Measurements from ENCODE around the gene TRIM54.
"Not testable (repeated sequence)": the region's sequence is repeated elsewhere in the genome, so short reads cannot be mapped to it uniquely, and the experiment has no call there.

TRIM54 gene

DNA sequence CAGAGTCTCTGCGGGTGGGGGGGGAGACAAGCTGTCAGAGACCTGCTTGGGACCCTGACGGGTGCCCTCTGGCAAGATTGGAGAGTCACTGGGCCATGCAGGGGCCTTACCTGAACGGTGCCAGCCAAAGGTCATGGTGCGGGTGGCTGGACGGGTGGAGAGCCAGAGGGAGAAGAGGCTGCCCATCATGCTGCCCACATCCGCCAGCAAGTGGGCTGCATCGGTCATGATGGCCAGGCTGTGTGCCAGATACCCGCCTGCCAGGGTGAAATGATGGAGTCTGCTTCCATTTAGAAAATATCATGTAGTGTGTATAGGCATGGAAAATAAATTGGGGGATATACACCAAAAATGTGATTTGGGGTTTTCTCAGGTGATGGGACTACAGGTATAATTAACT lies 24.2 kb upstream of the TRIM54 start:
- no peak for DNase-seq (ENCODE audit: low spot score)

DNA sequence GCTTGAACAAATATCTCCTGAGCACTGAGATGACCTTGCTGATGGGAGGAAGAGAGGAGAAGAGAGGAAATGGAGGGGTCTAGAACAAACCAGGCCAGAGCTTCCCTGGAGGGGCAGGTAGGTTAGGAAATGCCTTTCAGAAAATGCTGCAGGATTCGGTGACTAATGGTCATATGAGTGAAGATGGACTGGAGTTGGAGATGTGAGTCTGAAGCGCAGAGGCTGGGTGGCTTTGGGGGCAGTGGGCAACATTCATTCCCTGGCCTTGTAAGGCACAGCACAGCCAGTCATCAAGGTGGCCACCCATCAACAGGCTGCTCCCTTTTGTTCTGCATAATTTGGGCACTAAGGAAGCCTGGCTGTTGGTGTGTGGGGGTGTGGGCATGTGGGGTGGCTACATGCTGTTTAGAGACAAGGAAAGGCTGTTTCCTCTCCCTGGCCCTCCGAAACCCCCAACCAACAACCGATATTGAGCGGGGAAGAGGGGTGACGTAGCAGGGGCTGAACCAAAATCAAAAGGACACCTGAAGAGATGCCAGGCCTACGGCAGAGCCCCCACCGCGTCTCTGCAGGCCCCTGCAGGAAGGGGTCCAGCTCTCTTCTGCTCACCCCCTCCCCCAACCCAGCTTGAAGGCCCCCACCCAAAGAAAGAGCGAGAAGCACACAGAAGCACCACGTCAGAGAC lies 20.8 kb upstream of the TRIM54 start:
- DNase-seq (ENCODE audit: low spot score) = no peak

GRCh38 chr2:27261926-27262298 lies 20.3 kb upstream of the TRIM54 start:
- no peak for DNase-seq (ENCODE audit: low spot score)

DNA sequence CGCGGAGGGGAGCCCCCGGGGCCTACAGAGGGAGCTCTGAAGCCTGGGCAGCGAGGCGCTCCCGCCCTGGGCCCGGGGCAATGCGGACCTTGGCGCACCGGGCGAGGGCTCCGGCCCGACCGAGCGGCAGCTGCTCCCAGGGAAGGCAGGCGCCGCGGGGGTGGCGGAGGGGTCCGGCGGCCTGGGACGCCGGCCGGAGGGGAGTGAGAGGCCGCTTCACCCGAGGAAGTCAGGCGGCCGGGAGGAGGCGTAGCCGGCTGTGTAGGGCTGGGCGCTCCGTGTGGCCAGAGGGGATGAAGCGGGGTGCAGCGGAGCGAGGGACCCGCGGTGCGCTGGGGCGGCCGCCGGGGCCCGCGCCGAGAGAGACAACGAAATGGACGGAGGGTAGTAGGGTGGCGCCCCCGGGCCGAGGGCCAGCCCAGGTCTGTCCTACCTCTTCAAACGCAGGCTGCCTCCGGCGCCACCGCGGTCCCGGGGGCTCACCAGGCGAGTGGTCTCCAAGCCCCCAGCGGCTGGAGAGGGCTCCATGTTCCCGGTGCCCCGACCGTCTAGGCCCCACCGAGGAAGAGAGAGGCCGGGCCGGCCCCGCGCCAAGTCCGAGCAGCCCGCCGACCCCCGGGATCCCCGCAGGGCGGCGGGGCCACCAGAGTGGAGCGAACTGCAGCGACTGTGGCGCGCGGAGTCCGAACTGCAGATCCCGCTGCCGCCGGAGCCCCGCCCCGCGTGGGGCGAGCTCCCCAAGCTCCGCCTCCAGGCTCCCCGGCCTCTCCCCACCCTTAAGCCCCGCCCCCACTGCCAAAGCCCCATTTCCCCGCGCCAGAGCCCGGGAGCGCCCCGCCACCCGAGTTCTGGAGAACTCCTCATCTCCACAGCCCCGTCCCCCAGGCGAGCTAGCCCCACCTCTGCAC lies 19.6 kb upstream of the TRIM54 start, which contains the start of gene SLC30A3:
SLC30A3 (minus strand) TSS at position 669 of the 908 bp plus-strand sequence; CDS start at position 528, 141 bp downstream.
- DNase-seq (ENCODE audit: low spot score) = peak; percentile 59

- no peak for DNase-seq (ENCODE audit: low spot score)
These were observed 18.7 kb upstream of the TRIM54 start for GRCh38 chr2:27263287-27264252.

GRCh38 chr2:27264253-27264752 lies 17.9 kb upstream of the TRIM54 start:
- DNase-seq (ENCODE audit: low spot score) = no peak

GRCh38 chr2:27264753-27265535 lies 17.3 kb upstream of the TRIM54 start:
- DNase-seq (ENCODE audit: low spot score) = peak; percentile 50

- no peak for DNase-seq (ENCODE audit: low spot score)
These were observed 16.7 kb upstream of the TRIM54 start for GRCh38 chr2:27265536-27265870.

DNA sequence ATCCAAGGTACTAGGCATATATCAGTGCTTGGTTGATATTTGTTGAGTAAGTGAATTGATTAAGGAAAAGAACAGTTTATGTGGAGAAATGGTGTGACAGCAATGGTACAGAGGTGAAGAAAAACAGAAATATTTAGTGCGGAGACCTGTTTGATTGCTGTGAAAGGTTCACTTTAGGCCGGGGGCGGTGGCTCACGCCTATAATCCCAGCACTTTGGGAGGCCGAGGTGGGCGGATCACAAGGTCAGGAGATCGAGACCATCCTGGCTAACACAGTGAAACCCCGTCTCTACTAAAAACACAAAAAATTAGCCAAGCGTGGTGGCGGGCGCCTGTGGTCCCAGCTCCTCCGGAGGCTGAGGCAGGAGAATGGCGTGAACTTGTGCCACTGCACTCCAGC lies 13.9 kb upstream of the TRIM54 start:
- not testable (repeated sequence) for DNase-seq (ENCODE audit: low spot score)

- no peak for DNase-seq (ENCODE audit: low spot score)
These were observed 12.1 kb upstream of the TRIM54 start for GRCh38 chr2:27270131-27270530.

DNA sequence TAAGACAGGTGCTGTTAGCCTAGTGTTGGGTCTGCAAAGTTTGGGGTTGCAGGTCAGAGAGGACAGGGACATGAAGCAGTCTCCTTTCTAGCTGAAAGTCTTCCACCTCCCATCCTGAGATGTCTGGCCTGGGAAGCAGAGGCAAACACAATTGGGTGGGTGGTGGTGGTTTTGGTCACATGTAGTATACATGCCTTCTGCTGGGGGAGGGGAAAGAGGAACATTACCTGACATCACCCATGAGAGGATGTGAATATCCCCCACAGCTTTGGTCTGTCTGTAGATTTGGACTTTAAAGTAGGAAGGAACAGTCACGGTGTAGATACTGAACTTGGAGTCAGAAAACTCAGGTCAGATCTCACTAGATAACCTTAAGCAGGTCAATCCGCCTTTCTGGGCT lies 11.6 kb upstream of the TRIM54 start:
- DNase-seq (ENCODE audit: low spot score) = no peak

GRCh38 chr2:27271631-27272340 lies 10.4 kb upstream of the TRIM54 start:
- DNase-seq (ENCODE audit: low spot score) = no peak

DNA sequence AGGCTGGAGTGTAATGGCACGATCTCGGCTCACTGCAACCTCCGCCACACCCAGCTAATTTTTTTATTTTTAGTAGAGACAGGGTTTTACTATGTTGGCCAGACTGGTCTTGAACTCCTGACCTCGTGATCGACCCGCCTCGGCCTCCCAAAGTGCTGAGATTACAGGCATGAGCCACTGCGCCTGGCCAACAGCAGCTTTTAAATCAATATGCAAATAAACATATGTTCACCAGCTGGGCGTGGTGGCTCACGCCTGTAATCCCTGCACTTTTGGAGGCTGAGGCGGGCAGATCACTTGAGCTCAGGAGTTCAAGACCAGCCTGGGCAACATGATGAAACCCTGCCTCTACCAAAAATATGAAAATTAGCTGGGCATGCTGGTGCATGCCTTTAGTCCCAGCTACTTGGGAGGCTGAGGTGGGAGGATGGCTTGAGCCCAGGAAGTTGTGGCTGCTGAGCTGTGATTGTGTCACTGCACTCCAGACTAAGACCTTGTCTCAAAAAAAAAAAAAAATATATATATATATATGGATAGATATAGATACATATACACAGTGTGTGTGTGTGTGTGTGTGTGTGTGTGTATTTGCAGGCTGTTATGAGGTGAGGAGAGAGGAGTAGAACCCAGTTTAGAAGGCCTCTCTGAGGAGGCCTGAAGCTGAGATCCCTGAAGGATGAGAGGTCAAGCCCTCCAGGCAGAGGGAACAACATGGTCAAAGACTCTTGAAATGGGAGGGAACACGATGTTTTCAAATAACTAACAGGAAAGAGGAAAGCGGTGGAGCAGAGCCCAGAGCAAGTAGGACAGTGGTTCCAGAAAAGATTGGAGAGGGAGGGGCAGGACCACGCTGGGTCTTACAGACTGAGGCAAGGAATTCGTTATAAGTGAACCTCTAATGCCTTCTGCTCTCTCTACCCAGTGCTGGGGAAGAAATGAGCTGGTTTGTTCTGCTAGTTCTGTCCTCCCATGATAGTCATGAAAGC lies 9.4 kb upstream of the TRIM54 start:
- DNase-seq (ENCODE audit: low spot score) = not testable (repeated sequence)

- no peak for DNase-seq (ENCODE audit: low spot score)
These were observed 6.7 kb upstream of the TRIM54 start, which contains the start of gene DNAJC5G for GRCh38 chr2:27275211-27276150. Gene DNAJC5G (plus strand): TSS chr2:27275433. CDS start chr2:27276729, 1,296 bp downstream.

DNA sequence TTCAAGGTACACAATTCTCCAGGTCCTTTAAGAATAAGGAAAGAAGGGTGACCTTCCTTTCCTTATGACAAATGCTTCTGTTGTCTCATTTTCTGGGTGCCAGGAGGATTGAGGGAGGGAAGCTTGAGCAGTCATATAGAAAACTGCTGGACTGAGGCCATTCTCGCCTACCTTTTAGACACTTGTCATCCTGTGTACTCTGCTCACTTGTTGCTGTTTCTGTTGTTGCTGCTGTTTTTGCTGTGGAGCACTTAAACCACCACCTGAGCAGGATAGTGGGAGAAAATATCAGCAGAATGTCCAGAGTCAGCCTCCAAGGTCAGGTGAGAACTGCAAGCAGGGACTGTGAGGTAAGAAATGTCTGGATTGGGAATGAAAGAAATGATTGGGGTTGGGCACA lies 4.2 kb upstream of the TRIM54 start:
- no peak for DNase-seq (ENCODE audit: low spot score)

DNA sequence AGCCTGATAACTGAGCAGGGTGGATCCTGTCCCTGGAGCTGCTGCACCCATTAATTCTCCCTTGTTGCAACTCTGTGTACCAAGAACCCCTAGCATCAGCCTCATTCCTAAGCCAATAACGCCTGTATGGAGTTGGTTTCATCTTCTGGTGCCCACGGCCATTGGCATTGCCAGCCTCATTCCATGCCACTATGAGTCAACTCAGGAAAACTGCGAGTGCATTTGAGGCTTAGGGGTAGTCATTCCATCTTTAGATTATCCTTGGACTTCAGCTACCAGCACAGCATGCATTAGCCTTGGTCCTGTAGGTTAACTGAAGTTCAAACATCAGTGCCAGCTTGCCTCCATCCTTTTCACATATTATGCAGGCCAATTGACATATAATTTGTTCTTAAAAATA lies 1.4 kb upstream of the TRIM54 start:
- no peak for DNase-seq (ENCODE audit: low spot score)

DNA sequence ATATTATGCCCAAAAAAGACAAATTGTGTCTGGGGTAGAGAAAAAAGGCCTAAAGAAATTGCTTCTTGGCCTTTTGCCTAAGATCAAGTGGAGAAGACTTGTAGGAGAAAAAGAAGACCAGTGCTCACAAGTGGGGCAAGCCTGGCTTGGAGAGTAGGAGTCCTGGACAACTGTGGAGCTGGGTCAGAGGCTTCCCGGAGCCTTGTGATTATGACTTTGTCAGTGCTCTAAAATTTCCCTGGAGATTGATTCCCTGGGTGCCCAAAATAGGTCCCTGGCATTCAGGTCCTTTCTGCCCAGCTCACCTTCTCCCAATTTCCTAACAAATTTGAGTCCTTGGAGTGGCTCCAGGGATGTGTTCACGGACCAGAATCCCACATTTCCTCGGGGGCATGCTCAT lies 787 bp upstream of the TRIM54 start:
- DNase-seq (ENCODE audit: low spot score) = no peak

- no peak for DNase-seq (ENCODE audit: low spot score)
These were observed 663 bp downstream of the TRIM54 start for GRCh38 chr2:27282892-27283291.

Measured in CD4-positive, alpha-beta T cell treated with Interleukin-15 for 4 hours (primary cell).